Sciatic nerve (tissue), 2 donors: ENCODE measurements around the gene ZNF132. TPM values are rescaled to one million over a fixed set of nuclear protein-coding genes. Genes with fewer than 3 reads are reported as not detected.
A peak's percentile ranks its signal among the peaks of the same experiment; 100 is the strongest.
"Not testable (repeated sequence)": the region's sequence is repeated elsewhere in the genome, so short reads cannot be mapped to it uniquely, and the experiment has no call there.

Source experiments
- ATAC-seq: fragments of 200-7000 bp; cut with Tn5 transposase; one replicate; pipeline ENCODE4 v1.9.1; 2020; ENCODE audit warnings: mild to moderate bottlenecking, moderate library complexity
- DNase-seq: peaks from one replicate; pipeline ENCODE4 v3.0.0-alpha.2; 2020; ENCODE audit warnings: low spot score
- intact Hi-C: fragments of 100-400 bp; cut with DNase I; formaldehyde crosslinking; loops from one replicate; pipeline ENCODE4 v1.14.2; 2022
- total RNA-seq: library from RNA; stranded (reverse); fragmentation: NEBNext Ultra II Directional; extraction: Animal tissue kit (Norgen Biotek cat#: 25700); gene quantifications from one replicate; pipeline ENCODE4 v1.2.1, GENCODE V29; 2021
- donor health status: DM: no; HTN: no; CAD: no.
- donor health status: DM: no; HTN: no; CAD: no.

Gene ZNF132
- total RNA-seq, 1 donor from 2014 or later = 6.1 TPM

DNA sequence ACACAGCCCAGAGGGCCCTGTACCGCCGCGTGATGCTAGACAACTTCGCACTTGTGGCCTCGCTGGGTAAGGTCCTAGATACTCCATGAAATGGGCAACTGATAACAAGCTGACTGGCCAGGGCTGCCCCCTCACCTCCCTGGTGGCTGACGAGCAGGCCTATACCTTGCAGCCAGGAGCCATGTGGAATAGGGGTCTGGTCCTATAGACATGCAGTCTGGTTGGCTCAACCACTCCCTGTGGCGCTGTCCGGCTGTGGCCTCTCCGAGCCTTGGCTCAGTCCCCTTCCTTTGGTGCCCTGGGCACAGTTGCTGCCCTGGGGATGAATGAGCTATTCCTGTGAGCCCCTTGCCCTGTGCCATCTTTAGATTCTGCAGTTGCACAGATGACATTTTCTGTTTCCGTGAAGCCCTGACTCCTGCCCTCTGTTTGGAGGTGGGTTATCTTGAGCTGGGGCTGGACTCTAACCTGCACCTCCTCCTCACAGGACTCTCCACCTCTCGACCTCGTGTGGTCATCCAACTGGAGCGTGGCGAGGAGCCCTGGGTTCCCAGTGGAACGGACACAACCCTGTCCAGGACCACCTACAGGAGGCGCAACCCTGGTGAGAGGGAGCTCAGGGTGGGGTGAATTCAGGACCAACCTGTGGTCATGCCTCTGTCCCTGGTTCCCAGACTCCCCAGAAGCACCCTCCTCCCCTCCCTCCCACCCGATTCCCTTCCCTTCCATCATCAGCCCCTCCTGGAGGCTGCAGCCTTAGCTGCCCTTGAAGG is 29.5 kb upstream of the ZNF132 start:
- ATAC-seq (no peak), DNase-seq (no peak)
- intact Hi-C loops = no loop called here

GRCh38 chr19:58468216-58468839 is 28.4 kb upstream of the ZNF132 start:
- intact Hi-C loops = no loop called here
- no peak for DNase-seq
- no peak for ATAC-seq

- DNase-seq (peak; percentile 100), ATAC-seq (peak; percentile 99)
- intact Hi-C loops = no loop called here
Measured at GRCh38 chr19:58466760-58467589, 27.0 kb upstream of the ZNF132 start, which contains the start of gene ZNF324. TSS of gene ZNF324 (plus strand) at chr19:58467080. CDS start at chr19:58469186, 2,106 bp downstream.

DNA sequence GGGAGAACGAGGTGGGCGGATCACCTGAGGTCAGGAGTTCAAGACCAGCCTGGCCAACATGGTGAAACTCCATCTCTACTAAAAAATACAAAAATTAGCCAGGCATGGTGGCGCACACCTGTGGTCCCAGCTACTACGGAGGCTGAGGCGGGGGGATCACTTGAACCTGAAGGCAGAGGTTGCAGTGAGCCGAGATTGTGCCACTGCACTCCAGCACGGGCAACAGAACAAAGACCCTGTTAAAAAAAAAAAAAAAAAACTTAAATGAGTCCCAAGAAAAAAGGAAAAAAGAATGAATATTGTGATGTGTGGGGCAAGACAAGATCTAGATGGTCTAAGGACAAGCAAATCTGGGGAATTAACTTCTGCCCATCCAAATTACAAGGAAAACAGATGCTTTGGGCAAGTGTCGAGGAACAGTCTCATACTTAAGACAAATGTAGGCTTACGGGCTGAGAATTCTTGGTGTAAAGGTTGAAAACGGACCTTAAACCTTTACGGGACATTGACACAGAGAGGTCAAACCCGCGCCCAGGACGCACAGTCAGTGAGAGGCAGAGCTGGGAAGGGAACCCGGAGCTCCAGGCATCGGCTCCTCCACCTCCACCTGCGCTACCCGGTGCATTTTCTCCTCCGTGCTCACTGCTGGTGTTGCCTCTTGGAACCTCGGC is 26.3 kb upstream of the ZNF132 start:
- intact Hi-C loops = no loop called here
- no peak for ATAC-seq

DNA sequence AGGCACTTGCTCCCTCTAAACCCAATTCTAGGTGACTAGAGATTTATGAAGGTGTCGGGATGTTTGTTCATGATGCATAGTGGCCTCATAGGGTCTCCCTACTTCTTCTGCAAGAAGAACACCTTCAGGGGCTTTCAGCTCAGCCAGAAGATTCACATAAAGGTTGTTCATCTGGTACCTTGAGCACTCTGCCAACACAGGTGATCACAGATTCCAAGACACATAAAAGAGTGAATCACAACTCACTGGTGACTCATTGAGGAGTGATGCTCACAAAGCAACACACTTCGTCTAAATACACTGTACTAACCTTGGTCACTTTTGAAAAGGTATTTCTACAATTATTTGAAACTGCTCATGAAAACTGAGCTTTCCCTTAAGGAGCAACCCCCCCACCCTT is 20.1 kb upstream of the ZNF132 start:
- DNase-seq (no peak), ATAC-seq (no peak)
- intact Hi-C loops = no loop called here

More for the DNA sequence above, 26.3 kb upstream of the ZNF132 start:
- no peak for DNase-seq

DNA sequence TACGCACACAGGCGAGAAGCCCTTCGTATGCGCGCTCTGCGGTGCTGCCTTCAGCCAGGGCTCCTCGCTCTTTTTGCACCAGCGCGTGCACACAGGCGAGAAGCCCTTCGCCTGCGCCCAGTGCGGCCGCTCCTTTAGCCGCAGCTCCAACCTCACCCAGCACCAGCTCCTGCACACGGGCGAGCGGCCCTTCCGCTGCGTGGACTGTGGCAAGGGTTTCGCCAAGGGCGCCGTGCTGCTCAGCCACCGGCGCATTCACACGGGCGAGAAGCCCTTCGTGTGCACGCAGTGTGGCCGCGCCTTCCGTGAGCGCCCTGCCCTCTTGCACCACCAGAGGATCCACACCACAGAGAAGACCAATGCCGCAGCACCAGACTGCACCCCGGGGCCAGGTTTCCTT is 16.2 kb upstream of the ZNF132 start:
- intact Hi-C loops = no loop called here
- no peak for ATAC-seq
- DNase-seq = no peak

GRCh38 chr19:58455306-58455705 is 15.4 kb upstream of the ZNF132 start:
- ATAC-seq = no peak
- intact Hi-C loops = no loop called here
- DNase-seq = no peak

DNA sequence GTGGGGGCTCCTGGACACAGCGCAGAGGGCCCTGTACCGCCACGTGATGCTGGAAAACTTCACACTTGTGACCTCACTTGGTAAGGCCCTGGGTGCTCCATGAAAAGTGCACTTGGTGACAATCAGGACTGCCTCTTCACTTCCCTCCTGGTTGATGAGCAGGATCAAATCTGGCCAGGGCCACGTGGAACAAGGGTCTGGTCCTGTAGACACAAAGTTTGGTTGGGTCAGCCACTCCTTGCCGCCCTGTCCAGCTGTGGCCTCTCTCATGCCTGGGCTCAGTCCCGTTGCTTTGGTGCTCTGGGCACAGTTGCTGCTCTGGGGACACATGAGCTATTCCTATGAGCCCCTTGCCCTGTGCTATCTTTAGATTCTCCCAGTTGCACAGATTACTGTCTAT is 13.8 kb upstream of the ZNF132 start:
- ATAC-seq (no peak), DNase-seq (no peak)
- intact Hi-C loops = no loop called here

DNA sequence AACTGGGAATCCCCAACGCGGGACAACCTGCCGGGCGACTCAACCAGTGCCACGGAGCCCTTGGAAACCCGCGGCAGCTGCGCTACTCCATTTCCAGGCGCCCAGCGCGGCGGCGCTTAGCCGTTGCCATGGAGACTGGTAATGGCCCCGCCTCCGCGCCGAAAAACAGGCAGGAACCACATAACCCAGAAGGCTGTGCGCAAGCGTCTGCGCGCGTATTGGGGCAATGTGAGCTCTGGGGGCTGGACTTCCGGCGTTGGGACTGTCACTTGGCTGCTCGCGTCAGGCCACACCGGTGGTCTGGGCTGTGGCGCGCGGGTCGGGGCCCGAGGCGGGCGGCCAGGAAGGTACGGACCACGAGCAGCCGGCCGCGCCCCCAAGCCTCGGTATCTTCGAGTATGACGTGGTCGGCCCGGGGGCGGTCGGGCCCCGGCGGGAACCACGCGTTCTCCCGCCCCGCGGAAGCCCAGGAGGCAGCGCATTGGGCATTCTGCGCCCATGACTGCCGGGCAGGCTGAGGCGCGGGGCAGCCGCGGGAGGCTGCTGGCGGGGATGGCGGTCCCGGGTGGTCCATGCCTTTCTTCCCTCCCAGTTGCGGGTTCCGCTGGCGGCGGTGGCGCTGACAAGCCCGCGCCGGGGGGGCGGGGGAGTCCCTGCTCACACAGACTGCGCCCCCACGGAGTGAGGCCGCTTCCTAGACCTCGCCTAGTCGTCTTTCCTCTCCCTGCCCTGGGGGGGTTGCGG is 11.6 kb upstream of the ZNF132 start, which contains the start of gene ZNF324B:
Gene ZNF324B, plus strand, starts transcription at position 265 of the 744 bp plus-strand sequence. CDS start 2,080 bp downstream, outside the sequence.
- peak; percentile 99 for ATAC-seq
- intact Hi-C loops = no loop called here

DNA sequence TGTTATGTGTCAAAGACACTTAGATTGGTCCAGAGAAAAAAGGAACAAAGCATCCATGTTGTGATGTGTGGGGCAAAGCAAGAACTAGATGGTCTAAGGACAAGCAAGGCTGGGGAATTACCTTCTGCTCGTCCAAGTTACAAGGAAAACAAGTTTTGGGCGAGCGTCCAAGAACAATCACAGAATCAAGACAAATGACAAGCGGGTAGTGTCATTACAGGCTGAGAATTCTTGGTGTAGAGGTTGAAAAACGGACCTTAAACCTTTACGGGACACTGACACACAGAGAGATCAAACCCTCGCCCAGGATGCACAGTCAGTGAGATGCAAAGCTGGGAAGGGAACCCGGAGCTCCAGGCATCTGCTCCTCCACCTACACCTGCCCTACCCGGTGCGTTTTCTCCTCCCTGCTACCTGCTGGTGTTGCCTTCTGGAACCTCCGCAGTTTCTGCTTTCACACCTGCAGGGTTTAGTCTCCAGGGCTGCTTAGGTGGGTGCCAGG is 11.0 kb upstream of the ZNF132 start:
- intact Hi-C loops = no loop called here
- no peak for ATAC-seq
- no peak for DNase-seq

More for the DNA sequence above, 11.6 kb upstream of the ZNF132 start, which contains the start of gene ZNF324B:
- peak; percentile 97 for DNase-seq

GRCh38 chr19:58449980-58450379 is 10.0 kb upstream of the ZNF132 start:
- ATAC-seq, DNase-seq, intact Hi-C loops: not testable (repeated sequence)

- DNase-seq, ATAC-seq, intact Hi-C loops: not testable (repeated sequence)
Measured at GRCh38 chr19:58448860-58449259, 8.9 kb upstream of the ZNF132 start.

DNA sequence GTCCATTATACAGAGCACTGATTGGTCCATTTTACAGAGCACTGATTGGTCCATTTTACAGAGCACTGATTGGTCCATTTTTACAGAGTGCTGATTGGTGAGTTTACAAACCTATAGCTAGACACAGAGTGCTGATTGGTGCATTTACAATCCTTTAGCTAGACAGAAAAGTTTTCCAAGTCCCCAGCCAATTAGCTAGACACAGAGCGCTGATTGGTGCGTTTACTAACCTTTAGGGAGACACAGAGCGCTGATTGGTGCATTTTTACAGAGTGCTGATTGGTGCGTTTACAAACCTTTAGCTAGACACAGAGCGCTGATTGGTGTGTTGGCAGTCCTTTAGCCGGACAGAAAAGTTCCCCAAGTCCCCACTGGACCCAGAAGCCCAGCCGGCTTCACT is 3.0 kb upstream of the ZNF132 start:
- ATAC-seq, intact Hi-C loops, DNase-seq: not testable (repeated sequence)

- peak; percentile 18 for ATAC-seq
- intact Hi-C loops = no loop called here
- DNase-seq = no peak
Measured at GRCh38 chr19:58440556-58440955, 603 bp upstream of the ZNF132 start.

DNA sequence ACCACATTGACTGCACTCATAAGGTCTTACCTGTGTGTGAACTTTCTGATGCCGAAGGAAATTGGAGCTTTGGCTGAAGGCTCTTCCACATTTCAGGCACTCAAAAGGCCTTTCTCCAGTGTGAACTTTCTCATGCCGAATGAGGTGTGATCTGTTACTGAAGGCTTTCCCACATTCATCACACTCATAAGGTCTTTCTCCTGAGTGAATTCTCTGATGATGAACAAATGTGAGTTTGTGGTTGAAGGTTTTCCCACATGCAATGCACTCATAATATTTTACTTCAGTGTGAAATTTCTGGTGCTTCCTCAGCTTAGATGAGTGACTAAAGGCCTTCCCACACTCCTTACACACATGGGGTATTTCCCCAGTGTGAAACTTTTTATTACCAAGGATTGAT is 5.7 kb downstream of the ZNF132 start:
- no peak for ATAC-seq
- DNase-seq = no peak
- intact Hi-C loops = no loop called here

DNA sequence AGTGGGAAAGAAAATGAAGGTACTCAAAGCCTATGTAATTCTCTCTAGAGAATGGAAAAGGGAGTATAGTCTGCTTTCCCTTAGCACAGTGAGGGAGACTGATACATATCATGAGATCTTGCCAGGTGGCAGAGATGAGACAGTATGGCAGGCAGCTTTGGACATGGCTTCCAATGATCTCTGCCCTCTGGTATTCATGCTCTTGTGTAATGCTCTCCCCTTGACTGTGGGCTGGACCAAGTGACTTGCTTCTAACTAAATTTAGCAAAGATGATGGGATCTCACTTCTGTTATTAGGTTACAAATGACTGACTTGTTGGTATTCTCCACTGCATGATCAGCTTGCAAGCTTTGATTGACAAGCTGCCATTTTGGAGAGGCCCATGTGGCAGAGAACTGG is 10.2 kb downstream of the ZNF132 start:
- ATAC-seq = no peak
- intact Hi-C loops = no loop called here
- no peak for DNase-seq

DNA sequence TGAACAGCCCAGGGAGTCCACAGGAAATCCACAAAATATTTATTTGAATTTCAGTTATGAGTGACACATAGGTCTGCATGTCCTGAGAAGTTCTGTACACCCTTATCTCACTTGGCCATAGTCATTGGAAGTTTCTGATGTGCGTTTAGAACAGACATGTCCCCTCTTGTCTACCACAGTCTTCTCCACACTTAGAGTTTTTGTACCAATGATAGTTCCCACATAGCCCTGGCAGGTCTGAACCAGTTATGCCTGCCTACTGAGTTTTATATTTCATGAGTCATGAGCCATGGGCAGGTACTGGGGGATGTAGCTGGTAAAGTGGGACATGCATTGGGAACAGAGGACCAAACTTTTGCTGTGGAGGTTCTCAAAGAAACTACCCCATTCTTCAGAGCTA is 11.3 kb downstream of the ZNF132 start:
- ATAC-seq = no peak
- intact Hi-C loops = no loop called here

GRCh38 chr19:58417071-58417470 is 22.9 kb downstream of the ZNF132 start:
- DNase-seq (no peak), ATAC-seq (no peak)
- intact Hi-C loops = no loop called here

More for the DNA sequence above, 11.3 kb downstream of the ZNF132 start:
- DNase-seq = no peak
